ENCODE data around the gene FGF12.

DNA sequence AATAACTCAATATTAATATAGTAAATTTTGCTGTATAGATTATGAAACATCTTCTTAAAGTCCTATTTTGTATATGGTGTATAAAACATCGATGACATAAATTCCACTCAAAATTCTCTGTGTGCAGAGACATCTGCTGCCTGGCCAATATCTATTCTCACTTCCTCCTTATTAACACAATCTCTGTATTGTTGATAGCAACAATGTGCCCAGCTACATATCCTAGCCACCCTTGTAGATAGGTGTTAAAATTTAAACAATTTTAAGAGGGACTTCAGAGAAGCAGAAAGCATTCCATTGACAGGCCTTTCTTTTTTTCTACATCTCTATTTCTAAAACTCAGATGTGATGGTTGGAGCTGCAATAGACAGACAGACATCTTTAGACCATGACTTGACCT, 72.3 kb downstream of the FGF12 start:
- no peak for TF ChIP-seq RARB (CRISPR knock-in tag; IDR thresholded peaks at IDR 0.05)
- TF ChIP-seq, protein P1, sequence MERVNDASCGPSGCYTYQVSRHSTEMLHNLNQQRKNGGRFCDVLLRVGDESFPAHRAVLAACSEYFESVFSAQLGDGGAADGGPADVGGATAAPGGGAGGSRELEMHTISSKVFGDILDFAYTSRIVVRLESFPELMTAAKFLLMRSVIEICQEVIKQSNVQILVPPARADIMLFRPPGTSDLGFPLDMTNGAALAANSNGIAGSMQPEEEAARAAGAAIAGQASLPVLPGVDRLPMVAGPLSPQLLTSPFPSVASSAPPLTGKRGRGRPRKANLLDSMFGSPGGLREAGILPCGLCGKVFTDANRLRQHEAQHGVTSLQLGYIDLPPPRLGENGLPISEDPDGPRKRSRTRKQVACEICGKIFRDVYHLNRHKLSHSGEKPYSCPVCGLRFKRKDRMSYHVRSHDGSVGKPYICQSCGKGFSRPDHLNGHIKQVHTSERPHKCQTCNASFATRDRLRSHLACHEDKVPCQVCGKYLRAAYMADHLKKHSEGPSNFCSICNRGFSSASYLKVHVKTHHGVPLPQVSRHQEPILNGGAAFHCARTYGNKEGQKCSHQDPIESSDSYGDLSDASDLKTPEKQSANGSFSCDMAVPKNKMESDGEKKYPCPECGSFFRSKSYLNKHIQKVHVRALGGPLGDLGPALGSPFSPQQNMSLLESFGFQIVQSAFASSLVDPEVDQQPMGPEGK (CRISPR knock-in tag; IDR thresholded peaks at IDR 0.05; ENCODE audit: borderline replicate concordance) = no peak
- no peak for TF ChIP-seq ZFP3 (CRISPR knock-in tag; IDR thresholded peaks at IDR 0.05)
